HEK293T (cell line): ENCODE measurements around the gene HEXIM1.

Source experiments
- ARNT ChIP-seq: fragments of 450-650 bp; IDR thresholded peaks from 2 replicates; pipeline ENCODE4 v1.6.1; 2017; ENCODE audit warnings: mild to moderate bottlenecking
- BHLHE40 ChIP-seq: fragments of 450-650 bp; IDR thresholded peaks from 2 replicates; pipeline ENCODE4 v1.6.1; 2016; ENCODE audit warnings: mild to moderate bottlenecking, moderate library complexity, borderline replicate concordance
- CTBP1 ChIP-seq: fragments of 450-650 bp; IDR thresholded peaks from 2 replicates; pipeline ENCODE4 v1.6.1; 2016; ENCODE audit warnings: borderline replicate concordance
- ELF4 ChIP-seq: fragments of 450-650 bp; IDR thresholded peaks from 2 replicates; pipeline ENCODE4 v1.6.1; 2017; ENCODE audit warnings: antibody characterized with exemption
- FOXA1 ChIP-seq: fragments of 450-650 bp; IDR thresholded peaks from 2 replicates; pipeline ENCODE4 v1.6.1; 2016; ENCODE audit warnings: mild to moderate bottlenecking
- FOXK2 ChIP-seq: fragments of 450-650 bp; IDR thresholded peaks from 2 replicates; pipeline ENCODE4 v1.6.1; 2016; ENCODE audit warnings: mild to moderate bottlenecking
- FOXM1 ChIP-seq: fragments of 450-650 bp; IDR thresholded peaks from 2 replicates; pipeline ENCODE4 v1.6.1; 2017; ENCODE audit warnings: mild to moderate bottlenecking, borderline replicate concordance
- HDGF ChIP-seq: fragments of 450-650 bp; IDR thresholded peaks from 2 replicates; pipeline ENCODE4 v1.6.1; 2017; ENCODE audit warnings: antibody characterized with exemption, borderline replicate concordance
- LEF1 ChIP-seq: fragments of 450-650 bp; IDR thresholded peaks from 2 replicates; pipeline ENCODE4 v1.6.1; 2017; ENCODE audit warnings: mild to moderate bottlenecking, borderline replicate concordance
- PKNOX1 ChIP-seq: fragments of 450-650 bp; IDR thresholded peaks from 2 replicates; pipeline ENCODE4 v1.6.1; 2016
- SP1 ChIP-seq: fragments of 450-650 bp; IDR thresholded peaks from 2 replicates; pipeline ENCODE4 v1.6.1; 2017
- SUZ12 ChIP-seq: fragments of 450-650 bp; IDR thresholded peaks from 2 replicates; pipeline ENCODE4 v1.6.1; 2016; ENCODE audit warnings: mild to moderate bottlenecking
- TARDBP ChIP-seq: fragments of 450-650 bp; IDR thresholded peaks from 2 replicates; pipeline ENCODE4 v1.6.1; 2016
- ZNF384 ChIP-seq: fragments of 450-650 bp; IDR thresholded peaks from 2 replicates; pipeline ENCODE4 v1.6.1; 2016

- TF ChIP-seq SP1 (no peak), CTBP1 (no peak), FOXM1 (no peak), ZNF384 (no peak), FOXK2 (no peak), ELF4 (no peak), FOXA1 (no peak), LEF1 (no peak), HDGF (no peak), PKNOX1 (no peak), TARDBP (no peak), ARNT (no peak), BHLHE40 (no peak), SUZ12 (no peak)
These were observed 32.4 kb upstream of the HEXIM1 start for GRCh38 chr17:45115871-45116270.
